K562 (cell line): ENCODE data around the gene POLK. TPM values are rescaled to one million over a fixed set of nuclear protein-coding genes. Genes with fewer than 3 reads are reported as not detected.
A peak's percentile ranks its signal among the peaks of the same experiment; 100 is the strongest.

Experiments
- ATAC-seq: fragments of 200-7000 bp; cut with Tn5 transposase; 3 replicates; pipeline ENCODE4 v1.9.1; 2020; ENCODE audit warnings: moderate library complexity
- BruUV-seq: library from RNA; stranded (reverse); fragments of 400-500 nt; replicated peaks from 2 replicates; lab custom pipeline; 2021; lab: Mats Ljungman, UMichigan
- CTCF ChIA-PET: fragments of 300-600 bp; formaldehyde crosslinking; extraction: SDS; loops from one replicate; lab custom pipeline; 2021; ENCODE audit warnings: low intra/inter-chr PET ratio; lab: Yijun Ruan, JAX
- POLR2A ChIA-PET: fragments of 300-600, 350-650 bp; sonication (Branson Sonifier 250); formaldehyde crosslinking; extraction: SDS; loops from one replicate; lab custom pipeline; 2021; ENCODE audit warnings: antibody characterized with exemption, inconsistent platforms; lab: Yijun Ruan, JAX
- DNase-seq, 4 experiments: peaks; one replicate each; pipeline versions ENCODE4 v3.0.0 to v3.0.0-alpha.2; 2011 to 2018; ENCODE audit warnings: low spot score in 3 of 4, mixed read lengths in 3 of 4; ENCODE audit errors: extremely low read depth in 1 of 4
- FAIRE-seq: peaks from 2 replicates; lab custom pipeline; 2011; peaks lifted over from hg19 to GRCh38; lab: Jason Lieb, UNC
- H2AFZ ChIP-seq: 2 replicates; pipeline ENCODE4 v1.6.0; 2011; ENCODE audit warnings: low read depth, low read length, control low read depth, inconsistent platforms
- H3K27ac ChIP-seq: fragments of 200-600 bp; 3 replicates; pipeline ENCODE4 v1.8.0; 2011; ENCODE audit warnings: low read depth, mild to moderate bottlenecking, control low read depth, inconsistent platforms, low read length, moderate library complexity, mixed read lengths; ENCODE audit errors: extremely low read depth
- H3K27me3 ChIP-seq, 2 experiments: fragments of 300-600 bp in 1 of 2; 2 replicates in 1 of 2; 3 replicates in 1 of 2; pipeline versions ENCODE4 v1.6.0 to v1.8.0; 2011; ENCODE audit warnings: inconsistent platforms in 2 of 2, low read length in 2 of 2, mild to moderate bottlenecking in 1 of 2, mixed read lengths in 1 of 2, moderate library complexity in 1 of 2; ENCODE audit not compliant: control insufficient read depth in 2 of 2, insufficient read depth in 2 of 2
- H3K36me3 ChIP-seq: fragments of 300-600 bp; 3 replicates; pipeline ENCODE4 v1.8.0; 2011; ENCODE audit warnings: mild to moderate bottlenecking, low read length, inconsistent platforms; ENCODE audit not compliant: control insufficient read depth, insufficient read depth
- H3K4me1 ChIP-seq, 2 experiments: fragments of 200-600 bp in 1 of 2; replicated peaks in 1 of 2; 2 replicates in 1 of 2; 3 replicates in 1 of 2; pipeline versions ENCODE4 v1.5.1 to v1.8.0; 2011; ENCODE audit warnings: inconsistent platforms in 2 of 2, low read length in 2 of 2, mild to moderate bottlenecking in 1 of 2, mixed read lengths in 1 of 2, moderate library complexity in 1 of 2; ENCODE audit not compliant: control insufficient read depth in 2 of 2, insufficient read depth in 2 of 2
- H3K4me2 ChIP-seq: 2 replicates; pipeline ENCODE4 v1.6.1; 2011; ENCODE audit warnings: low read length, control low read depth, inconsistent platforms, mixed read lengths; ENCODE audit not compliant: insufficient read depth
- H3K4me3 ChIP-seq: fragments of 200-600 bp; sonication (generic), shearing (Covaris generic); 2 replicates; pipeline ENCODE4 v1.5.1; 2016; ENCODE audit warnings: control low read depth, inconsistent platforms
- H3K79me2 ChIP-seq: fragments of 200-600 bp; 3 replicates; pipeline ENCODE4 v1.8.0; 2011; ENCODE audit warnings: low read length, inconsistent platforms; ENCODE audit not compliant: control insufficient read depth, insufficient read depth
- H3K9ac ChIP-seq, 2 experiments: 2 replicates each; pipeline versions ENCODE4 v1.6.0 to v1.6.1; 2011; ENCODE audit warnings: low read depth in 2 of 2, low read length in 2 of 2, control low read depth in 1 of 2, inconsistent platforms in 1 of 2, mild to moderate bottlenecking in 1 of 2, mixed read lengths in 1 of 2; ENCODE audit not compliant: insufficient read depth in 1 of 2
- H3K9me1 ChIP-seq: one replicate; pipeline ENCODE4 v1.6.0; 2011; ENCODE audit warnings: inconsistent platforms, mild to moderate bottlenecking, low read length, moderate library complexity; ENCODE audit not compliant: control insufficient read depth, insufficient read depth
- H3K9me3 ChIP-seq: replicated peaks from 2 replicates; pipeline ENCODE4 v1.5.1; 2011; ENCODE audit warnings: low read depth, low read length, inconsistent platforms; ENCODE audit not compliant: control insufficient read depth, insufficient read depth
- H4K20me1 ChIP-seq: replicated peaks from 2 replicates; pipeline ENCODE4 v1.6.1; 2011; ENCODE audit warnings: low read length, inconsistent platforms, mixed read lengths; ENCODE audit not compliant: control insufficient read depth, insufficient read depth
- ARHGAP35 ChIP-seq: fragments of 450-650 bp; IDR thresholded peaks from 2 replicates; pipeline ENCODE4 v1.6.1; 2018; ENCODE audit not compliant: partially characterized antibody
- ARID1B ChIP-seq: fragments of 450-650 bp; IDR thresholded peaks from 2 replicates; pipeline ENCODE4 v1.6.1; 2016; ENCODE audit warnings: antibody characterized with exemption, mild to moderate bottlenecking, inconsistent platforms
- CREM ChIP-seq: IDR thresholded peaks from 2 replicates; pipeline ENCODE4 v1.6.1; 2014; ENCODE audit warnings: antibody characterized with exemption, low read depth
- FIP1L1 ChIP-seq: fragments of 200-400 bp; formaldehyde crosslinking; IDR thresholded peaks from 2 replicates; pipeline ENCODE4 v1.6.1; 2018; ENCODE audit warnings: mild to moderate bottlenecking, low read depth, low read length; ENCODE audit not compliant: poor library complexity, severe bottlenecking
- FOXK2 ChIP-seq, 2 experiments: fragments of 450-650 bp; IDR thresholded peaks in 1 of 2; conservative IDR thresholded peaks in 1 of 2; 2 replicates each; pipeline ENCODE4 v1.6.1; 2016; ENCODE audit warnings: low read depth in 2 of 2, mild to moderate bottlenecking in 1 of 2
- HNRNPH1 ChIP-seq: fragments of 200-400 bp; formaldehyde crosslinking; optimal IDR thresholded peaks from 2 replicates; pipeline ENCODE3; 2017; ENCODE audit warnings: low read depth, mild to moderate bottlenecking, low read length, moderate library complexity
- HOXB6 ChIP-seq: fragments of 250-450 bp; sonication (Bioruptor Pico); IDR thresholded peaks from 2 replicates; pipeline ENCODE4 v1.5.1; 2022; ENCODE audit warnings: mild to moderate bottlenecking, borderline replicate concordance
- KDM4B ChIP-seq, 2 experiments: fragments of 450-650 bp in 1 of 2; sonication (generic) in 1 of 2; IDR thresholded peaks; 2 replicates each; pipeline ENCODE4 v1.6.1; 2016 to 2017; ENCODE audit warnings: borderline replicate concordance in 2 of 2, antibody characterized with exemption in 1 of 2, low read depth in 1 of 2, mild to moderate bottlenecking in 1 of 2
- KLF6 ChIP-seq: fragments of 250-450 bp; sonication (Bioruptor Pico); IDR thresholded peaks from 2 replicates; pipeline ENCODE4 v1.4.0; 2020; ENCODE audit warnings: mild to moderate bottlenecking, moderate library complexity, borderline replicate concordance
- MEIS2 ChIP-seq: fragments of 450-650 bp; IDR thresholded peaks from 2 replicates; pipeline ENCODE4 v1.6.1; 2014; ENCODE audit warnings: mild to moderate bottlenecking; ENCODE audit not compliant: partially characterized antibody
- MXI1 ChIP-seq: IDR thresholded peaks from 2 replicates; pipeline ENCODE4 v1.6.1; 2011; ENCODE audit warnings: low read depth, mild to moderate bottlenecking, improper control_type of control experiment, low read length
- NBN ChIP-seq: fragments of 450-650 bp; IDR thresholded peaks from 2 replicates; pipeline ENCODE4 v1.6.1; 2016; ENCODE audit warnings: low read depth, mild to moderate bottlenecking
- NFXL1 ChIP-seq: fragments of 450-650 bp; formaldehyde crosslinking; IDR thresholded peaks from 2 replicates; pipeline ENCODE4 v1.4.0; 2021; ENCODE audit warnings: mild to moderate bottlenecking
- PCBP1 ChIP-seq: fragments of 200-400 bp; formaldehyde crosslinking; IDR thresholded peaks from 2 replicates; pipeline ENCODE4 v1.6.1; 2018; ENCODE audit warnings: mild to moderate bottlenecking, low read depth, low read length; ENCODE audit not compliant: poor library complexity, severe bottlenecking
- RBM17 ChIP-seq: fragments of 200-400 bp; formaldehyde crosslinking; IDR thresholded peaks from 2 replicates; pipeline ENCODE4 v1.6.1; 2017; ENCODE audit warnings: low read depth, mild to moderate bottlenecking, low read length, borderline replicate concordance
- SNIP1 ChIP-seq: fragments of 450-650 bp; IDR thresholded peaks from 2 replicates; pipeline ENCODE4 v1.7.1; 2017; ENCODE audit warnings: low read depth, mild to moderate bottlenecking
- SREBF2 ChIP-seq: sonication (generic); formaldehyde crosslinking; IDR thresholded peaks from 2 replicates; pipeline ENCODE4 v1.4.0; 2020; ENCODE audit warnings: mild to moderate bottlenecking, missing genetic modification reagents
- TFAM ChIP-seq: fragments of 250-450 bp; sonication (Bioruptor Pico); conservative IDR thresholded peaks from 2 replicates; pipeline ENCODE4 v1.5.0; 2021; ENCODE audit warnings: mild to moderate bottlenecking, moderate library complexity
- ZKSCAN8 ChIP-seq: fragments of 200-800 bp; sonication (Bioruptor generic); IDR thresholded peaks from 2 replicates; pipeline ENCODE4 v1.6.1; 2016; ENCODE audit warnings: missing genetic modification characterization, missing compliant biosample characterization
- ZNF311 ChIP-seq: fragments of 250-450 bp; sonication (Bioruptor Pico); IDR thresholded peaks from 2 replicates; pipeline ENCODE4 v1.4.0; 2020; ENCODE audit warnings: mild to moderate bottlenecking, moderate library complexity
- ZNF41 ChIP-seq: fragments of 250-450 bp; sonication (Bioruptor Pico); conservative IDR thresholded peaks from 2 replicates; pipeline ENCODE4 v1.4.0; 2020; ENCODE audit warnings: mild to moderate bottlenecking
- ZNF592 ChIP-seq: fragments of 450-650 bp; IDR thresholded peaks from 2 replicates; pipeline ENCODE4 v1.6.1; 2017; ENCODE audit warnings: antibody characterized with exemption, mild to moderate bottlenecking
- WGBS: fragments of 100-300 bp; shearing (Covaris generic); methylation state at CpG from one replicate; pipeline ENCODE4 v1.1.6; 2016; ENCODE audit warnings: low coverage, mixed read lengths; ENCODE audit not compliant: insufficient coverage; ENCODE audit errors: missing lambda C conversion rate; 5-methylcytosine and 5-hydroxymethylcytosine counted together
- in situ Hi-C: fragments of 300-500 bp; cut with MboI; formaldehyde crosslinking; loops from 4 replicates; pipeline ENCODE4 v1.15.0; 2018; ENCODE audit warnings: inconsistent platforms, mixed read lengths
- intact Hi-C: fragments of 100-400 bp; cut with micrococcal nuclease; formaldehyde crosslinking; loops from 2 replicates; pipeline ENCODE4 v1.14.2; 2022
- polyA plus RNA-seq, 8 experiments: library from polyadenylated mRNA; depleted of rRNA in 4 of 8; stranded (reverse) in 5 of 8; unstranded in 3 of 8; fragments of >200 nt; fragmentation: Nextera tagmentation in 2 of 8; fragmentation: Illumina TruSeq in 1 of 8; extraction: Ambion mirVana in 2 of 8; extraction: Trizol in 1 of 8; gene quantifications; 2 replicates each; pipeline versions ENCODE4 v1.2.1 to v1.2.3, GENCODE V29; 2011 to 2014; ENCODE audit warnings: inconsistent platforms in 1 of 8, missing spikeins in 1 of 8
- total RNA-seq, 7 experiments: library from RNA; depleted of rRNA in 6 of 7; stranded (reverse); fragments of >200 nt in 6 of 7; fragmentation: Illumina TruSeq in 2 of 7; extraction: Trizol in 2 of 7; gene quantifications; 2 replicates each; pipeline versions ENCODE4 v1.2.1 to v1.2.3, GENCODE V29; 2011 to 2021; ENCODE audit warnings: low replicate concordance in 1 of 7

Gene POLK
- total and polyA plus RNA-seq, 9 of the 15 experiments (the other 6 are each of a cell fraction or from before 2014, with no cell fraction given), result 6.1 to 31.6 (median 16.5) TPM

- H3K4me1 ChIP-seq, result peaks cover 10 to 16% of the 10 kb centered on the region in 2 experiments; a peak in 4 of 5 replicates
- no peaks in the 10 kb centered on the region for H3K9me3 ChIP-seq
- FAIRE-seq, result no peak
- H3K4me3 ChIP-seq, result no peak overlapping the region
- POLR2A ChIA-PET, result interaction anchor here (0.9 to 1.1 kb wide), 2 partner anchors 51 to 60 kb away, joined by 3 read pairs; no protein-coding TSS in a partner anchor
- no peaks in the 10 kb centered on the region for H3K9me1 ChIP-seq
- in situ Hi-C loops (no loop called here), intact Hi-C loops (no loop called here)
- H3K27ac ChIP-seq, result no peak overlapping the region
- peak in 2 of 4 experiments; percentile 28 to 38 for DNase-seq
- no TSS peak for BruUV-seq
- no peak for ATAC-seq
- H3K27me3 ChIP-seq, result no peaks in the 10 kb centered on the region
- CTCF ChIA-PET, result no interaction called here
- no peaks in the 10 kb centered on the region for H3K79me2 ChIP-seq
- peaks cover under 1% of the 10 kb centered on the region; the same call in 1 of the 3 replicates for H3K36me3 ChIP-seq
- WGBS, result 71% methylated on average over 1 of the region's 1 CpG
- no peak overlapping the region for H2AFZ ChIP-seq
- H4K20me1 ChIP-seq, result no peaks in the 10 kb centered on the region
- H3K9ac ChIP-seq, result no peak overlapping the region
- H3K4me2 ChIP-seq, result no peak overlapping the region
- TF ChIP-seq KLF6 (CRISPR knock-in tag), result no peak
- no peak for TF ChIP-seq ZKSCAN8 (CRISPR knock-in tag)
- no peak for TF ChIP-seq RBM17
- no peak for TF ChIP-seq ARHGAP35
- TF ChIP-seq HOXB6 (CRISPR knock-in tag), result no peak
- TF ChIP-seq ZNF41 (CRISPR knock-in tag), result no peak
- 0 out of 2 replicates have a peak, but pooled peaks have one; percentile 29 for TF ChIP-seq ZNF592
- no peak for TF ChIP-seq SNIP1
- peak; percentile 33 for TF ChIP-seq MEIS2
- no peak for TF ChIP-seq FOXK2 (conservative IDR thresholded peaks at IDR 0.05 in 1 of 2, IDR thresholded peaks at IDR 0.05 in 1 of 2; ENCODE audit: low read depth in 2 of 2)
- no peak for TF ChIP-seq SREBF2 (CRISPR knock-in tag)
- TF ChIP-seq MXI1, result no peak
- TF ChIP-seq CREM, result no peak
- no peak for TF ChIP-seq TFAM (CRISPR knock-in tag)
- TF ChIP-seq PCBP1, result no peak
- no peak for TF ChIP-seq FIP1L1
- peak; percentile 65; the same call in 1 of the 2 replicates for TF ChIP-seq ARID1B
- no peak for TF ChIP-seq NBN
- TF ChIP-seq KDM4B (IDR thresholded peaks at IDR 0.05; ENCODE audit: borderline replicate concordance in 2 of 2, low read depth in 1 of 2), result no peak
- no peak for TF ChIP-seq HNRNPH1
- no peak for TF ChIP-seq NFXL1 (CRISPR knock-in tag)
- TF ChIP-seq ZNF311, result no peak
These were observed 97.2 kb downstream of the POLK start for GRCh38 chr5:75608870-75609269.
